ENCODE results near the gene ABL1.

The ABL1 gene

DNA sequence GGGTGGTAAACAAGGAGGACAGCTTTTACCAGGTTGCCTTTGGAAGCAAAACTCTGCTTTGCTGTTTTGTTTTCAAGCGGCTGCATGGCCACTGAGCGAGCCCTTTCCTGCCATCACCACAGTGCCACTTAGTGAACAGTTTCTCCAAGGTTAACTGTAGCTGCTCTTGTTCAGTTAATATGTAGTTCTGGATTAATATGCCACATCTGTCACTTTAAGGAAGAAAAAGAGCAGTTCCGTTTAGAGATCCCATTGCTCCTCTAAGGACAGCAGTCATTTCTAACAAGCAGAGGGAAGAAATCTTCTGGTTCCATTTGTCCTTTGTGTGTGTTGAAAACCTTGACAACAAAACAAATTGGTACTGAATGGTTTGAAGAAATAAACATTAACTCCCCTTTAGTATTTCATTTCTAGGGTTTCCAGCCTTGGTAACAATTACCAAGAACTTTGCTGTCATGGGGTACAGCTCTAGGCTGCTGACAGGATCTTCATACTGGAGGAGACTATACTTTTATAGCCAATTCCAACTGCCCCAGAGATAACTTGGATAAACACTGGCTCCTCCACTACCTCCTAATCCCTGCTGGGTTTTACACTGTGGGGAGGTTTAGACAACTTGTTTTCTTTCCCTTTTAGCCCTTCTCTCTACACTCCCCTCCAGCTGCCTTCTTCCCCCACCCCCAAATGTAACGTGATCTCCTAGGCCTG is 10.3 kb upstream of the ABL1 start:
- H2AFZ ChIP-seq (ENCODE audit: low read depth), result peak overlapping the region; percentile 31
- H3K4me1 ChIP-seq (ENCODE audit: low read depth, poor library complexity, severe bottlenecking), result peaks cover 38% of the 10 kb centered on the region
- H3K27ac ChIP-seq, result peak overlapping the region; percentile 74
- H4K20me1 ChIP-seq (ENCODE audit: insufficient read depth), result no peaks in the 10 kb centered on the region
- no peaks in the 10 kb centered on the region for H3K36me3 ChIP-seq (ENCODE audit: insufficient read depth)
- H3K4me3 ChIP-seq (IDR thresholded peaks at IDR 0.05; ENCODE audit: insufficient read depth, low read depth, low read length), result no peak overlapping the region
- H3K79me2 ChIP-seq (ENCODE audit: insufficient read depth, low read depth), result no peaks in the 10 kb centered on the region
- peak overlapping the region; percentile 89 for H3K4me2 ChIP-seq
- TF ChIP-seq, protein P1, sequence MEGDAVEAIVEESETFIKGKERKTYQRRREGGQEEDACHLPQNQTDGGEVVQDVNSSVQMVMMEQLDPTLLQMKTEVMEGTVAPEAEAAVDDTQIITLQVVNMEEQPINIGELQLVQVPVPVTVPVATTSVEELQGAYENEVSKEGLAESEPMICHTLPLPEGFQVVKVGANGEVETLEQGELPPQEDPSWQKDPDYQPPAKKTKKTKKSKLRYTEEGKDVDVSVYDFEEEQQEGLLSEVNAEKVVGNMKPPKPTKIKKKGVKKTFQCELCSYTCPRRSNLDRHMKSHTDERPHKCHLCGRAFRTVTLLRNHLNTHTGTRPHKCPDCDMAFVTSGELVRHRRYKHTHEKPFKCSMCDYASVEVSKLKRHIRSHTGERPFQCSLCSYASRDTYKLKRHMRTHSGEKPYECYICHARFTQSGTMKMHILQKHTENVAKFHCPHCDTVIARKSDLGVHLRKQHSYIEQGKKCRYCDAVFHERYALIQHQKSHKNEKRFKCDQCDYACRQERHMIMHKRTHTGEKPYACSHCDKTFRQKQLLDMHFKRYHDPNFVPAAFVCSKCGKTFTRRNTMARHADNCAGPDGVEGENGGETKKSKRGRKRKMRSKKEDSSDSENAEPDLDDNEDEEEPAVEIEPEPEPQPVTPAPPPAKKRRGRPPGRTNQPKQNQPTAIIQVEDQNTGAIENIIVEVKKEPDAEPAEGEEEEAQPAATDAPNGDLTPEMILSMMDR (conservative IDR thresholded peaks at IDR 0.05; ENCODE audit: low read depth, low read length), result no peak
- H3K27me3 ChIP-seq (ENCODE audit: insufficient read depth, low read depth), result no peaks in the 10 kb centered on the region
- H3K9ac ChIP-seq, result peak overlapping the region; percentile 35

DNA sequence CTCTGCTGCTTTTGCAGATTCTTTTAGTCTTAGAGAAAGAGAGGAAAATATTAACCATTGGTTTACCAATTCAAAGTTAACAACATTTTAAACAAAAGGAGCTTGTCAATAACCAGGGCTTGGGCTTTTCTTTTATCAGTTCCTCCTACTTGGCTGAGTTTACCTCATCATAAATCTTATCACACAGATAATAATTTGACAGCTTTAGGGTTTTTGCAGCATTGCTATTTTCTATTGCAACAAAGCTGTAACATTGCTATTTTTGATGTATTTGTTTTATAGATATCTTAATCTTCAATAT is 9.8 kb upstream of the ABL1 start:
- peak overlapping the region; percentile 74 for H3K27ac ChIP-seq
- TF ChIP-seq, protein P1 (conservative IDR thresholded peaks at IDR 0.05; ENCODE audit: low read depth, low read length), result no peak
- H4K20me1 ChIP-seq (ENCODE audit: insufficient read depth), result no peaks in the 10 kb centered on the region
- no peak overlapping the region for H3K4me3 ChIP-seq (IDR thresholded peaks at IDR 0.05; ENCODE audit: insufficient read depth, low read depth, low read length)
- no peak overlapping the region; the same call in 1 of the 2 replicates for H2AFZ ChIP-seq (ENCODE audit: low read depth)
- no peaks in the 10 kb centered on the region for H3K27me3 ChIP-seq (ENCODE audit: insufficient read depth, low read depth)
- peaks cover 38% of the 10 kb centered on the region for H3K4me1 ChIP-seq (ENCODE audit: low read depth, poor library complexity, severe bottlenecking)
- H3K36me3 ChIP-seq (ENCODE audit: insufficient read depth), result no peaks in the 10 kb centered on the region
- H3K9ac ChIP-seq, result peak overlapping the region; percentile 35; the same call in 1 of the 2 replicates
- H3K79me2 ChIP-seq (ENCODE audit: insufficient read depth, low read depth), result no peaks in the 10 kb centered on the region
- peak overlapping the region; percentile 89 for H3K4me2 ChIP-seq

DNA sequence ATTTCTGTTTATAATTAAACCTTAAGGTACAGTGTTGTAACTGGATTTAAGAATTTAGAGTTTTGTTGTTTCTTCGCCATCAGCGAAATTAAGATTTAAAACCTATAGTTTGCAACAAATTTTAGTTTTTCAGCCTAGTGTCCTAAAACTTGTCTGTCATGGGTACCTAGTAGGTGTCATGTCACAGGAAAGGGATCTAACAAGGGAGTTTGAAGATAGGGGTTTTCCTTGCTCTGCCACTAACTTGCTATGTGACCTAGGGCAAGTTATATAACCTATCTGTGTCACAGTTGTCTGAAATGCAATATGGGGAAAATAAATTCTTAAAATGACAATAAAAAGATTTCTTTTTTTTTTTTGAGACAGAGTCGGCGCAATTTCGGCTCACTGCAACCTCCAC is 9.2 kb upstream of the ABL1 start:
- peak overlapping the region; percentile 89 for H3K4me2 ChIP-seq
- peak overlapping the region; percentile 74 for H3K27ac ChIP-seq
- H4K20me1 ChIP-seq (ENCODE audit: insufficient read depth), result no peaks in the 10 kb centered on the region
- no peaks in the 10 kb centered on the region for H3K36me3 ChIP-seq (ENCODE audit: insufficient read depth)
- peaks cover 38% of the 10 kb centered on the region for H3K4me1 ChIP-seq (ENCODE audit: low read depth, poor library complexity, severe bottlenecking)
- H3K4me3 ChIP-seq (IDR thresholded peaks at IDR 0.05; ENCODE audit: insufficient read depth, low read depth, low read length), result no peak overlapping the region
- H3K27me3 ChIP-seq (ENCODE audit: insufficient read depth, low read depth), result no peaks in the 10 kb centered on the region
- peak overlapping the region; percentile 35; the same call in 1 of the 2 replicates for H3K9ac ChIP-seq
- H3K79me2 ChIP-seq (ENCODE audit: insufficient read depth, low read depth), result no peaks in the 10 kb centered on the region
- TF ChIP-seq, protein P1 (conservative IDR thresholded peaks at IDR 0.05; ENCODE audit: low read depth, low read length), result no peak
- H2AFZ ChIP-seq (ENCODE audit: low read depth), result no peak overlapping the region

DNA sequence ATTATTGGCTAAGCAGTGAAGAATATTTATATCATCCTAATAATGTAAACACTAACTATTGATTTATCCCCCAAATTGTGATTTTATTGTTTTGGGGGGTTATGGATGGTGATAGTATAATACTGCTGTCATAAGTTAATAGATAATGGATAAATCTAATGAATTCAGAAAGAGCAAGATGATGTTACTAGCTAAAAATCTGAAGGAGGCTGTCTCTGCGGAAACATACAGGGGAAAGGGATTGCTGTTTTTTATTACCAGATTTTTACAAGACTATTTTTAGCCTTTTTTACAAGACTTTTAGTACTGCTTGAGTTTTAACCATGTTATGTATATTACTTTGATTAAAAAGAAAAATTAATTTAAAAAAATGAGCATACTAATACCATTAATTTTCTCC is 5.3 kb upstream of the ABL1 start:
- H3K27me3 ChIP-seq (ENCODE audit: insufficient read depth, low read depth), result no peaks in the 10 kb centered on the region
- TF ChIP-seq, protein P1 (conservative IDR thresholded peaks at IDR 0.05; ENCODE audit: low read depth, low read length), result no peak
- H3K4me2 ChIP-seq, result no peak overlapping the region
- peaks cover 25% of the 10 kb centered on the region for H3K4me1 ChIP-seq (ENCODE audit: low read depth, poor library complexity, severe bottlenecking)
- no peaks in the 10 kb centered on the region for H3K36me3 ChIP-seq (ENCODE audit: insufficient read depth)
- no peak overlapping the region for H3K9ac ChIP-seq
- no peaks in the 10 kb centered on the region for H3K79me2 ChIP-seq (ENCODE audit: insufficient read depth, low read depth)
- H3K27ac ChIP-seq, result no peak overlapping the region
- no peak overlapping the region for H3K4me3 ChIP-seq (IDR thresholded peaks at IDR 0.05; ENCODE audit: insufficient read depth, low read depth, low read length)
- no peak overlapping the region for H2AFZ ChIP-seq (ENCODE audit: low read depth)
- H4K20me1 ChIP-seq (ENCODE audit: insufficient read depth), result no peaks in the 10 kb centered on the region
